Breast epithelium (tissue), 3 donors: ENCODE results near the gene TLR6.

Experiments used
- POLR2A ChIP-seq: fragments of 450-650 bp; IDR thresholded peaks from one replicate; pipeline ENCODE4 v1.6.1; 2016; ENCODE audit warnings: antibody characterized with exemption, mild to moderate bottlenecking, moderate library complexity
- TF ChIP-seq, protein P1 (sequence below), 3 donors: fragments of 450-650 bp; IDR thresholded peaks; one replicate each; pipeline ENCODE4 v1.5.1; 2016 to 2017; ENCODE audit warnings: antibody characterized with exemption in 3 of 3, mild to moderate bottlenecking in 3 of 3, moderate library complexity in 3 of 3

DNA sequence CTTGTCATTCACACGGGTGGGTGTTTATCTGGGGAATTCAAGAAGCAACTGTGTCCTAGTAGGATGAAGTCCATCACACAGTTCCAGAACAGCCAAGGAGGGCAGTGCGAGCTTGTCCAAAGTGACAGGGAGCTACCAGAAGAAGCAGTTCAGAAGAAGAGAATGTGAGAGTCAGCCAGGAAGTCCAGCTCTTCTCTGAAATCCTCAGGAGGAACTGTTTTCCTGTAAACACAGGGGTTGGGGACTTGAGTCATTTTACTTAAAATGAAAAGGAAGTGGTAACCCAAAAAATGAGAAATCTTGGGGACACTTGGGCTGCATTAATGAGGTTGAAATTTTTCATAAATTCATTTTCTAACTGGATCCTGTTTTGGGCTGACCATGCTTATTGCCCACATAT, 65.6 kb downstream of the TLR6 start:
- no peak for TF ChIP-seq POLR2A
- TF ChIP-seq, protein P1, sequence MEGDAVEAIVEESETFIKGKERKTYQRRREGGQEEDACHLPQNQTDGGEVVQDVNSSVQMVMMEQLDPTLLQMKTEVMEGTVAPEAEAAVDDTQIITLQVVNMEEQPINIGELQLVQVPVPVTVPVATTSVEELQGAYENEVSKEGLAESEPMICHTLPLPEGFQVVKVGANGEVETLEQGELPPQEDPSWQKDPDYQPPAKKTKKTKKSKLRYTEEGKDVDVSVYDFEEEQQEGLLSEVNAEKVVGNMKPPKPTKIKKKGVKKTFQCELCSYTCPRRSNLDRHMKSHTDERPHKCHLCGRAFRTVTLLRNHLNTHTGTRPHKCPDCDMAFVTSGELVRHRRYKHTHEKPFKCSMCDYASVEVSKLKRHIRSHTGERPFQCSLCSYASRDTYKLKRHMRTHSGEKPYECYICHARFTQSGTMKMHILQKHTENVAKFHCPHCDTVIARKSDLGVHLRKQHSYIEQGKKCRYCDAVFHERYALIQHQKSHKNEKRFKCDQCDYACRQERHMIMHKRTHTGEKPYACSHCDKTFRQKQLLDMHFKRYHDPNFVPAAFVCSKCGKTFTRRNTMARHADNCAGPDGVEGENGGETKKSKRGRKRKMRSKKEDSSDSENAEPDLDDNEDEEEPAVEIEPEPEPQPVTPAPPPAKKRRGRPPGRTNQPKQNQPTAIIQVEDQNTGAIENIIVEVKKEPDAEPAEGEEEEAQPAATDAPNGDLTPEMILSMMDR (IDR thresholded peaks at IDR 0.05), result no peak
